Kidney (tissue), 14 donors: ENCODE results near the gene KBTBD12. TPM values are rescaled to one million over a fixed set of nuclear protein-coding genes. Genes with fewer than 3 reads are reported as not detected.
A peak's percentile ranks its signal among the peaks of the same experiment; 100 is the strongest.

Experiments
- DNase-seq, 5 donors: peaks; one replicate each; pipeline ENCODE4 v3.0.0-alpha.2; 2013 to 2020
- FAIRE-seq: peaks from 2 replicates; lab custom pipeline; 2012; peaks lifted over from hg19 to GRCh38; lab: Jason Lieb, UNC
- H3K27ac ChIP-seq, 2 donors: one replicate each; pipeline ENCODE4 v1.7.0; 2013; ENCODE audit warnings: low read depth in 2 of 2, low read length in 2 of 2, inconsistent platforms in 1 of 2
- H3K27me3 ChIP-seq: one replicate; pipeline ENCODE4 v1.7.1; 2013; ENCODE audit warnings: low read length, inconsistent platforms; ENCODE audit not compliant: control insufficient read depth, insufficient read depth
- H3K36me3 ChIP-seq, 3 donors: one replicate each; pipeline versions ENCODE4 v1.7.0 to v1.7.1; 2013; ENCODE audit warnings: low read length in 3 of 3, control low read depth in 1 of 3, inconsistent platforms in 1 of 3; ENCODE audit not compliant: insufficient read depth in 3 of 3, control insufficient read depth in 2 of 3
- H3K4me1 ChIP-seq, 3 donors: one replicate each; pipeline versions ENCODE4 v1.7.0 to v1.7.1; 2013; ENCODE audit warnings: low read length in 3 of 3, inconsistent platforms in 1 of 3, low read depth in 1 of 3; ENCODE audit not compliant: control insufficient read depth in 2 of 3, insufficient read depth in 2 of 3
- H3K4me3 ChIP-seq, 3 donors: one replicate each; pipeline versions ENCODE4 v1.7.0 to v1.8.1; 2013; ENCODE audit warnings: low read length in 3 of 3, control low read depth in 1 of 3, inconsistent platforms in 1 of 3
- H3K9ac ChIP-seq, 3 donors: one replicate each; pipeline versions ENCODE4 v1.7.0 to v1.7.1; 2013; ENCODE audit warnings: low read length in 3 of 3, control low read depth in 1 of 3, inconsistent platforms in 1 of 3
- H3K9me3 ChIP-seq, 3 donors: one replicate each; pipeline versions ENCODE4 v1.7.0 to v1.7.1; 2013; ENCODE audit warnings: low read length in 3 of 3, control low read depth in 1 of 3, inconsistent platforms in 1 of 3; ENCODE audit not compliant: control insufficient read depth in 2 of 3, insufficient read depth in 1 of 3
- intact Hi-C: fragments of 100-400 bp; cut with DNase I; formaldehyde crosslinking; loops from one replicate; pipeline ENCODE4 v1.11.1; 2022
- polyA plus RNA-seq: library from polyadenylated mRNA; stranded (reverse); fragments of 350-450 nt; fragmentation: Illumina TruSeq; extraction: RNeasy Lipid Tissue Mini Kit (QIAGEN cat#74804); gene quantifications from one replicate; pipeline ENCODE4 v1.2.3, GENCODE V29; 2014; ENCODE audit warnings: low read depth, low replicate concordance; ENCODE audit not compliant: insufficient read depth
- total RNA-seq: library from RNA; stranded (reverse); fragmentation: NEBNext Ultra II Directional; extraction: Animal tissue kit (Norgen Biotek cat#: 25700); gene quantifications from one replicate; pipeline ENCODE4 v1.2.1, GENCODE V29; 2021
- TF ChIP-seq, protein P1 (sequence below): IDR thresholded peaks from 3 replicates; pipeline ENCODE4 v1.5.1; 2012; ENCODE audit warnings: mild to moderate bottlenecking, moderate library complexity, borderline replicate concordance; ENCODE audit not compliant: insufficient read depth; ENCODE audit errors: extremely low read depth
- donor health status: control.
- donor health status: control.
- donor health status: control.
- donor health status: control.
- donor health status: control.
- donor health status: DM: yes; HTN: yes; CAD: no.
- donor health status: Normal renal cell carcinoma (clear cell type).

The KBTBD12 gene
- total and polyA plus RNA-seq, 2 donors from 2014 or later: 1.4 to 1.6 TPM

DNA sequence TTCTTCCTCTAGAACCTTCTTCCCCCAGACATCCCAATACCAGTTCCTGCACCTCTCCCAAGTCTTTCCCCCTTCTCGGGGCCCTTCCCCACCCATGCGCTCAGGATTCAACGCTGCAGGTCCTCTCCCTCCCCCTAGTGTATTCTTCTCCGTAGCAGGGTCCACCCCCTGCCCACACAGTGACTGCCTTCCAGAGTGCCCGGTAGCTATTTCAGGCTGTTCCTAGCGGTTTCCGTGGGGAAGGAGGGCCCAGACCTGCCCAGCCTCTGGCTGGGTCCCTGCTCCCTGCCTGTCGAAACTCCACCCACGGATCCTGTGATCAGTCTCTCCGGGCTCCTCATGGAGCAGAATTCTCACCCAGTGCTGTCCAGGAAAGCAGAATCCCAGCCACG lies 92.0 kb downstream of the KBTBD12 start:
- no peaks in the 10 kb centered on the region for H3K27me3 ChIP-seq
- H3K4me3 ChIP-seq: no peak overlapping the region
- intact Hi-C loops: no loop called here
- H3K9ac ChIP-seq: no peak overlapping the region
- FAIRE-seq: no peak
- no peaks in the 10 kb centered on the region for H3K4me1 ChIP-seq
- no peak overlapping the region for H3K27ac ChIP-seq
- TF ChIP-seq, protein P1, sequence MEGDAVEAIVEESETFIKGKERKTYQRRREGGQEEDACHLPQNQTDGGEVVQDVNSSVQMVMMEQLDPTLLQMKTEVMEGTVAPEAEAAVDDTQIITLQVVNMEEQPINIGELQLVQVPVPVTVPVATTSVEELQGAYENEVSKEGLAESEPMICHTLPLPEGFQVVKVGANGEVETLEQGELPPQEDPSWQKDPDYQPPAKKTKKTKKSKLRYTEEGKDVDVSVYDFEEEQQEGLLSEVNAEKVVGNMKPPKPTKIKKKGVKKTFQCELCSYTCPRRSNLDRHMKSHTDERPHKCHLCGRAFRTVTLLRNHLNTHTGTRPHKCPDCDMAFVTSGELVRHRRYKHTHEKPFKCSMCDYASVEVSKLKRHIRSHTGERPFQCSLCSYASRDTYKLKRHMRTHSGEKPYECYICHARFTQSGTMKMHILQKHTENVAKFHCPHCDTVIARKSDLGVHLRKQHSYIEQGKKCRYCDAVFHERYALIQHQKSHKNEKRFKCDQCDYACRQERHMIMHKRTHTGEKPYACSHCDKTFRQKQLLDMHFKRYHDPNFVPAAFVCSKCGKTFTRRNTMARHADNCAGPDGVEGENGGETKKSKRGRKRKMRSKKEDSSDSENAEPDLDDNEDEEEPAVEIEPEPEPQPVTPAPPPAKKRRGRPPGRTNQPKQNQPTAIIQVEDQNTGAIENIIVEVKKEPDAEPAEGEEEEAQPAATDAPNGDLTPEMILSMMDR: no peak
- peak in 1 of 5 donors; percentile 48 for DNase-seq
- no peaks in the 10 kb centered on the region for H3K9me3 ChIP-seq
- no peaks in the 10 kb centered on the region for H3K36me3 ChIP-seq

- DNase-seq (no peak), FAIRE-seq (no peak)
- Histone ChIP-seq H3K4me3 (no peak overlapping the region), H3K27me3 (no peaks in the 10 kb centered on the region), H3K9me3 (no peaks in the 10 kb centered on the region), H3K27ac (no peak overlapping the region), H3K36me3 (no peaks in the 10 kb centered on the region), H3K4me1 (no peaks in the 10 kb centered on the region), H3K9ac (no peak overlapping the region)
- intact Hi-C loops: no loop called here
- TF ChIP-seq, protein P1: no peak
Observed at GRCh38 chr3:128009952-128010846, 95.2 kb downstream of the KBTBD12 start.

- no peaks in the 10 kb centered on the region for H3K27me3 ChIP-seq
- H3K9me3 ChIP-seq: no peaks in the 10 kb centered on the region
- DNase-seq (peak in 4 of 5 donors; percentile 85 to 90 (median 89)), FAIRE-seq (no peak)
- intact Hi-C loops: no loop called here
- no peak overlapping the region for H3K27ac ChIP-seq
- no peak overlapping the region for H3K9ac ChIP-seq
- no peak overlapping the region for H3K4me3 ChIP-seq
- TF ChIP-seq, protein P1: peak; percentile 33
- no peaks in the 10 kb centered on the region for H3K36me3 ChIP-seq
- H3K4me1 ChIP-seq: no peaks in the 10 kb centered on the region
Observed at GRCh38 chr3:128011140-128011539, 96.1 kb downstream of the KBTBD12 start.
